Gastroesophageal sphincter (tissue), 4 donors: Measurements from ENCODE around the gene SEMA3F. TPM values are rescaled to one million over a fixed set of nuclear protein-coding genes. Genes with fewer than 3 reads are reported as not detected.

Source experiments
- ATAC-seq: fragments of 150-250 bp; one replicate; pipeline ENCODE4 v1.9.1; 2016; ENCODE audit warnings: mild to moderate bottlenecking, moderate library complexity
- H3K27ac ChIP-seq, 4 donors: fragments of 200-600 bp; sonication (generic) in 3 of 4; 1 replicate in 3 of 4; 2 replicates in 1 of 4; pipeline ENCODE4 v1.5.1; 2016 to 2019
- H3K27me3 ChIP-seq: fragments of 200-600 bp; sonication (generic); one replicate; pipeline ENCODE4 v1.5.1; 2019
- H3K36me3 ChIP-seq, 2 donors: fragments of 200-600 bp; sonication (generic); one replicate each; pipeline ENCODE4 v1.5.1; 2019; ENCODE audit warnings: control low read depth in 1 of 2
- H3K4me1 ChIP-seq, 3 donors: fragments of 200-600 bp; sonication (generic); 1 replicate in 2 of 3; 2 replicates in 1 of 3; pipeline ENCODE4 v1.5.1; 2016 to 2019; ENCODE audit warnings: control low read depth in 2 of 3
- H3K4me3 ChIP-seq, 2 donors: fragments of 200-600 bp; sonication (generic); one replicate each; pipeline ENCODE4 v1.5.1; 2019; ENCODE audit warnings: mild to moderate bottlenecking in 1 of 2, moderate library complexity in 1 of 2
- H3K9me3 ChIP-seq, 3 donors: fragments of 200-600 bp; sonication (generic); one replicate each; pipeline ENCODE4 v1.5.1; 2017 to 2019; ENCODE audit warnings: control low read depth in 2 of 3
- CTCF ChIP-seq, 4 experiments: fragments of 200-600 bp in 2 of 4; fragments of 450-650 bp in 2 of 4; sonication (generic) in 1 of 4; IDR thresholded peaks; one replicate each; pipeline ENCODE4 v1.5.1; 2017 to 2019; ENCODE audit warnings: antibody characterized with exemption in 4 of 4, mild to moderate bottlenecking in 2 of 4, moderate library complexity in 2 of 4
- EP300 ChIP-seq: sonication (generic); formaldehyde crosslinking; IDR thresholded peaks from one replicate; pipeline ENCODE4 v1.6.1; 2017; ENCODE audit warnings: antibody characterized with exemption, mild to moderate bottlenecking
- POLR2A ChIP-seq, 2 donors: fragments of 450-650 bp; IDR thresholded peaks; one replicate each; pipeline ENCODE4 v1.6.1; 2017; ENCODE audit warnings: antibody characterized with exemption in 2 of 2, mild to moderate bottlenecking in 2 of 2, moderate library complexity in 1 of 2
- POLR2AphosphoS5 ChIP-seq: sonication (generic); formaldehyde crosslinking; IDR thresholded peaks from one replicate; pipeline ENCODE4 v1.6.1; 2017; ENCODE audit warnings: antibody characterized with exemption
- WGBS, 2 donors: methylation state at CpG; one replicate each; pipeline ENCODE4 v1.1.5; 2018; ENCODE audit warnings: low coverage in 1 of 2; 5-methylcytosine and 5-hydroxymethylcytosine counted together
- total RNA-seq, 4 donors: library from RNA; depleted of rRNA; stranded (reverse); fragments of >200 nt; gene quantifications; one replicate each; pipeline ENCODE4 v1.1.0, GENCODE V29; 2016

SEMA3F gene
- total RNA-seq, 4 donors from 2014 or later: 6.7 to 33.5 (median 16.3) TPM

GRCh38 chr3:50203809-50204803, 49.0 kb downstream of the SEMA3F start:
- no peak for ATAC-seq
- TF ChIP-seq EP300: no peak
- no peak for TF ChIP-seq POLR2A (IDR thresholded peaks at IDR 0.05)
- no peak for TF ChIP-seq CTCF (IDR thresholded peaks at IDR 0.05)
- TF ChIP-seq POLR2AphosphoS5: no peak
- Histone ChIP-seq H3K4me3 (peak overlapping the region in 1 of 2 donors; percentile 48), H3K9me3 (no peaks in the 10 kb centered on the region), H3K4me1 (peaks cover 0 to 18% (median 13%) of the 10 kb centered on the region in 3 donors), H3K27ac (no peak overlapping the region), H3K27me3 (peaks cover 76% of the 10 kb centered on the region), H3K36me3 (no peaks in the 10 kb centered on the region)
- WGBS, 2 donors: 25 to 82% methylated on average over 2 to 3 of the region's 12 CpGs

GRCh38 chr3:50204804-50205412, 49.8 kb downstream of the SEMA3F start, which contains the start of gene SLC38A3:
Gene SLC38A3 (plus strand): TSS chr3:50205271. CDS start chr3:50214200, 8,929 bp downstream.
- TF ChIP-seq CTCF (IDR thresholded peaks at IDR 0.05) (no peak), POLR2A (IDR thresholded peaks at IDR 0.05) (no peak), POLR2AphosphoS5 (no peak), EP300 (no peak)
- Histone ChIP-seq H3K9me3 (no peaks in the 10 kb centered on the region), H3K4me1 (peaks cover 0 to 18% (median 13%) of the 10 kb centered on the region in 3 donors), H3K27me3 (peaks cover 72% of the 10 kb centered on the region), H3K27ac (no peak within 1 kb of the TSS), H3K36me3 (no peaks in the 10 kb centered on the region), H3K4me3 (peak within 1 kb of the TSS; percentile 1 to 48)
- WGBS, 2 donors: 0% methylated on average over 1 of the region's 41 CpGs; no CpG with 5 or more reads in 1 of the 2 donors
- ATAC-seq: peak; percentile 68

- no CpG with 5 or more reads among the region's 67 CpGs for WGBS, 2 donors
- Histone ChIP-seq H3K9me3 (no peaks in the 10 kb centered on the region), H3K27me3 (peaks cover 66% of the 10 kb centered on the region), H3K27ac (no peak overlapping the region), H3K4me1 (peaks cover 0 to 18% (median 13%) of the 10 kb centered on the region in 3 donors), H3K36me3 (no peaks in the 10 kb centered on the region), H3K4me3 (peak overlapping the region; percentile 1 to 48)
- peak; percentile 46 for ATAC-seq
- TF ChIP-seq POLR2A (IDR thresholded peaks at IDR 0.05) (no peak), EP300 (no peak), POLR2AphosphoS5 (no peak), CTCF (IDR thresholded peaks at IDR 0.05) (no peak)
Observed at GRCh38 chr3:50205413-50206276, 50.5 kb downstream of the SEMA3F start.

- ATAC-seq: no peak
- Histone ChIP-seq H3K4me1 (peaks cover 0 to 18% (median 13%) of the 10 kb centered on the region in 3 donors), H3K27me3 (peaks cover 48% of the 10 kb centered on the region), H3K27ac (no peak overlapping the region), H3K4me3 (no peak overlapping the region), H3K36me3 (no peaks in the 10 kb centered on the region), H3K9me3 (no peaks in the 10 kb centered on the region)
- TF ChIP-seq POLR2A (IDR thresholded peaks at IDR 0.05) (no peak), CTCF (IDR thresholded peaks at IDR 0.05) (no peak), EP300 (no peak), POLR2AphosphoS5 (no peak)
- WGBS, 2 donors: 89 to 93% methylated on average over 5 to 9 of the region's 17 CpGs
Observed at GRCh38 chr3:50207359-50208042, 52.4 kb downstream of the SEMA3F start.
